ENCODE data around the gene ATXN1.

DNA sequence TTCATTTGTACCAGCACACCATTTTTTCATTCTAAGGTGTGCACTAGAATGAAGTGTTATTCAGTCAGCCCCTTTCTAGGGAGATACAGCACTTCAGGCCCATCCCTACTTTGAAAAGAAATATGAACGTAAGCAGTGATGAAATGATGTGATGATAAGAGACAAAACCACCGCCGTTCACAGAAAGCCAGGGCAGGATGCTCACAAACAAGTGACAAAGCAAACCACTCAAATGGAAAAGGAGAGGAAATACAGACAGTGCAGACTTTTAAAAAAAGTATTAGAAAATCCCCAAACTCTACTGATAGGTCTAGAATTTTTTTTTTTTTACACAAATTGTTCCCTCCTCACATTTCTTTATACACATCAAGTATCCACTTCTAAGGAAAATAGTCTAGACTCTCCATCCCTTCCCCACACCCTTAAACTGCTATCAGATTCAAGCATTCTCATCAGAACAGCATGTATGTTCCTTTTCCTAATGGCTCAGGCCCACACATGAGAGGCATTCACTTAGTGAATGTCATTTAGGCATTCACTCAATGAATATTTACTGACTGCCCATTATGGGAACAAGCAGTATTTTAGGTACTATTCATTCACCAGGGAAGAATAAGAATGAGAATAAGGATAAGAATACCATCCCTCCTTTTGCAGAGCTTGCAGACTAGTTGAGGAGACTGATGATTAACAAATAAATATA, 279.4 kb downstream of the ATXN1 start:
- TF ChIP-seq, protein P1, sequence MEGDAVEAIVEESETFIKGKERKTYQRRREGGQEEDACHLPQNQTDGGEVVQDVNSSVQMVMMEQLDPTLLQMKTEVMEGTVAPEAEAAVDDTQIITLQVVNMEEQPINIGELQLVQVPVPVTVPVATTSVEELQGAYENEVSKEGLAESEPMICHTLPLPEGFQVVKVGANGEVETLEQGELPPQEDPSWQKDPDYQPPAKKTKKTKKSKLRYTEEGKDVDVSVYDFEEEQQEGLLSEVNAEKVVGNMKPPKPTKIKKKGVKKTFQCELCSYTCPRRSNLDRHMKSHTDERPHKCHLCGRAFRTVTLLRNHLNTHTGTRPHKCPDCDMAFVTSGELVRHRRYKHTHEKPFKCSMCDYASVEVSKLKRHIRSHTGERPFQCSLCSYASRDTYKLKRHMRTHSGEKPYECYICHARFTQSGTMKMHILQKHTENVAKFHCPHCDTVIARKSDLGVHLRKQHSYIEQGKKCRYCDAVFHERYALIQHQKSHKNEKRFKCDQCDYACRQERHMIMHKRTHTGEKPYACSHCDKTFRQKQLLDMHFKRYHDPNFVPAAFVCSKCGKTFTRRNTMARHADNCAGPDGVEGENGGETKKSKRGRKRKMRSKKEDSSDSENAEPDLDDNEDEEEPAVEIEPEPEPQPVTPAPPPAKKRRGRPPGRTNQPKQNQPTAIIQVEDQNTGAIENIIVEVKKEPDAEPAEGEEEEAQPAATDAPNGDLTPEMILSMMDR (IDR thresholded peaks at IDR 0.05): no peak
- TF ChIP-seq POLR2A (IDR thresholded peaks at IDR 0.05) (no peak), POLR2AphosphoS5 (IDR thresholded peaks at IDR 0.05) (no peak), EP300 (IDR thresholded peaks at IDR 0.05) (no peak)

Measured in gastroesophageal sphincter (tissue), 3 donors.